Upper lobe of right lung (tissue), 1 donor: Measurements from ENCODE around the gene RBBP8NL. TPM values are rescaled to one million over a fixed set of nuclear protein-coding genes. Genes with fewer than 3 reads are reported as not detected.
"Not testable (repeated sequence)": the region's sequence is repeated elsewhere in the genome, so short reads cannot be mapped to it uniquely, and the experiment has no call there.

Source experiments
- ATAC-seq: fragments of 200-7000 bp; cut with Tn5 transposase; one replicate; pipeline ENCODE4 v1.9.1; 2020; ENCODE audit warnings: mild to moderate bottlenecking, moderate library complexity
- DNase-seq: peaks from one replicate; pipeline ENCODE4 v3.0.0-alpha.2; 2020
- H3K27ac ChIP-seq: fragments of 200-600 bp; one replicate; pipeline ENCODE4 v1.8.0; 2022
- H3K27me3 ChIP-seq: fragments of 200-600 bp; one replicate; pipeline ENCODE4 v1.8.0; 2022; ENCODE audit warnings: mild to moderate bottlenecking
- H3K36me3 ChIP-seq: fragments of 200-600 bp; one replicate; pipeline ENCODE4 v1.8.0; 2022
- H3K4me1 ChIP-seq: fragments of 200-600 bp; one replicate; pipeline ENCODE4 v1.8.0; 2022
- H3K4me3 ChIP-seq: fragments of 200-600 bp; one replicate; pipeline ENCODE4 v1.8.0; 2022; ENCODE audit warnings: mild to moderate bottlenecking
- H3K9me3 ChIP-seq: fragments of 200-600 bp; one replicate; pipeline ENCODE4 v1.8.0; 2022
- CTCF ChIP-seq: fragments of 200-600 bp; IDR thresholded peaks from one replicate; pipeline ENCODE4 v1.8.0; 2022; ENCODE audit warnings: antibody characterized with exemption
- intact Hi-C: fragments of 100-400 bp; cut with DNase I; formaldehyde crosslinking; loops from one replicate; pipeline ENCODE4 v1.11.0; 2022
- total RNA-seq: library from RNA; stranded (reverse); fragmentation: NEBNext Ultra II Directional; extraction: Animal tissue kit (Norgen Biotek cat#: 25700); gene quantifications from one replicate; pipeline ENCODE4 v1.2.1, GENCODE V29; 2021
- donor health status: DM: no; HTN: yes; CAD: no; lungs with severe emphysema.

Gene RBBP8NL
- total RNA-seq, 1 donor from 2014 or later = 0.64 TPM

GRCh38 chr20:62430311-62430853 lies 3.0 kb upstream of the RBBP8NL start:
- Histone ChIP-seq H3K36me3 (no peaks in the 10 kb centered on the region), H3K4me1 (no peaks in the 10 kb centered on the region), H3K27me3 (no peaks in the 10 kb centered on the region), H3K4me3 (no peak overlapping the region), H3K9me3 (no peaks in the 10 kb centered on the region), H3K27ac (no peak overlapping the region)
- intact Hi-C loops = no loop called here
- TF ChIP-seq CTCF = no peak
- no peak for ATAC-seq
- no peak for DNase-seq

- H3K27ac ChIP-seq = no peak overlapping the region
- no peaks in the 10 kb centered on the region for H3K4me1 ChIP-seq
- H3K36me3 ChIP-seq = no peaks in the 10 kb centered on the region
- H3K9me3 ChIP-seq = no peaks in the 10 kb centered on the region
- H3K27me3 ChIP-seq = no peaks in the 10 kb centered on the region
- H3K4me3 ChIP-seq = no peak overlapping the region
- intact Hi-C loops = no loop called here
- TF ChIP-seq CTCF = no peak
- DNase-seq (no peak), ATAC-seq (no peak)
Observed at GRCh38 chr20:62429455-62430310, 2.3 kb upstream of the RBBP8NL start.

GRCh38 chr20:62428396-62429295 lies 1.3 kb upstream of the RBBP8NL start:
- Histone ChIP-seq H3K36me3 (no peaks in the 10 kb centered on the region), H3K27me3 (no peaks in the 10 kb centered on the region), H3K4me1 (no peaks in the 10 kb centered on the region), H3K27ac (no peak overlapping the region), H3K9me3 (no peaks in the 10 kb centered on the region), H3K4me3 (no peak overlapping the region)
- intact Hi-C loops = no loop called here
- ATAC-seq (no peak), DNase-seq (no peak)
- TF ChIP-seq CTCF = no peak

GRCh38 chr20:62428002-62428372 lies 648 bp upstream of the RBBP8NL start:
- ATAC-seq (no peak), DNase-seq (no peak)
- Histone ChIP-seq H3K4me1 (no peaks in the 10 kb centered on the region), H3K27ac (peak overlapping the region; percentile 24), H3K9me3 (no peaks in the 10 kb centered on the region), H3K4me3 (no peak overlapping the region), H3K27me3 (no peaks in the 10 kb centered on the region), H3K36me3 (no peaks in the 10 kb centered on the region)
- TF ChIP-seq CTCF = no peak
- intact Hi-C loops = no loop called here

- Histone ChIP-seq H3K27me3 (no peaks in the 10 kb centered on the region), H3K4me1 (no peaks in the 10 kb centered on the region), H3K9me3 (no peaks in the 10 kb centered on the region), H3K4me3 (peak overlapping the region; percentile 30), H3K27ac (peak overlapping the region; percentile 4), H3K36me3 (no peaks in the 10 kb centered on the region)
- ATAC-seq (peak; percentile 22), DNase-seq (peak; percentile 75)
- intact Hi-C loops = no loop called here
- TF ChIP-seq CTCF = no peak
Observed at GRCh38 chr20:62426699-62427131, 624 bp downstream of the RBBP8NL start.

GRCh38 chr20:62426059-62426348 lies 1.3 kb downstream of the RBBP8NL start:
- H3K27me3 ChIP-seq, H3K4me3 ChIP-seq, ATAC-seq, H3K4me1 ChIP-seq, DNase-seq, H3K36me3 ChIP-seq, intact Hi-C loops, H3K27ac ChIP-seq, H3K9me3 ChIP-seq: not testable (repeated sequence)
